NCI-H510A (cell line): Measurements from ENCODE around the gene AUH.
"Not testable (repeated sequence)": the region's sequence is repeated elsewhere in the genome, so short reads cannot be mapped to it uniquely, and the experiment has no call there.

Experiments
- DNase-seq: peaks from one replicate; lab custom pipeline; 2025; lab: John Stamatoyannopoulos, UW

Gene AUH

DNA sequence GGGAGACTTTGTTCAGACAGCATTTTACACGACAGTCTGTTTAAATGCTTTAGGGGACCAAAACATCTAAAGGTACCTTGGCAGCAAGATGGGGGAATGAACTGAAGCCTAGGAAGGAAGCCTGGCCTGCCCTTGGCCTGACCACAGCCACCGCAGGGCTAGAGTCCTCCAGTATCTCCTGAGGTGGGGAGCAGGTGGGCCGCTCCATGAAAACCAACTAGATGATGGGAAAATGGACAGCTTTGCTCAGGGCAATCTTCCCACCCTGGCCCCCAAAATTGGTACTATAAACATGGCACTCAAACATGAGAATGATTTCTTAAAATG, 153.3 kb downstream of the AUH start:
- no peak for DNase-seq

- no peak for DNase-seq
Measured at GRCh38 chr9:91207729-91208418, 153.8 kb downstream of the AUH start.

DNA sequence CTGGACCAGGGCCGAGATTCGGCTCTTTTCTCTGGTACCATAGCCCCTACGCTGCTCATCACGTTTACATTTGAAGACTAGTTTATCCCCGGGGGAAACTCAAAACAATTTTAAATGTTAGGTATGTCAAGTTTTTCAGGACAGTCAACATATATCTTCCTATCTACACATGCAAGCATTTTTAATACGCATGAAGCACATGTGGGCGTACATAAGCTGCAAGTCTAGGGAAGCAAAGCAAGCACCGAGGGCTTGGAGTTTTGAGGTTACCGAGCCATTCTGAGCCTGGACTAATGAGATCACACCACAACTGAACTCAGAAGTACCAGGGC, 154.4 kb downstream of the AUH start:
- no peak for DNase-seq

GRCh38 chr9:91206806-91207205, 154.9 kb downstream of the AUH start:
- DNase-seq = no peak

DNA sequence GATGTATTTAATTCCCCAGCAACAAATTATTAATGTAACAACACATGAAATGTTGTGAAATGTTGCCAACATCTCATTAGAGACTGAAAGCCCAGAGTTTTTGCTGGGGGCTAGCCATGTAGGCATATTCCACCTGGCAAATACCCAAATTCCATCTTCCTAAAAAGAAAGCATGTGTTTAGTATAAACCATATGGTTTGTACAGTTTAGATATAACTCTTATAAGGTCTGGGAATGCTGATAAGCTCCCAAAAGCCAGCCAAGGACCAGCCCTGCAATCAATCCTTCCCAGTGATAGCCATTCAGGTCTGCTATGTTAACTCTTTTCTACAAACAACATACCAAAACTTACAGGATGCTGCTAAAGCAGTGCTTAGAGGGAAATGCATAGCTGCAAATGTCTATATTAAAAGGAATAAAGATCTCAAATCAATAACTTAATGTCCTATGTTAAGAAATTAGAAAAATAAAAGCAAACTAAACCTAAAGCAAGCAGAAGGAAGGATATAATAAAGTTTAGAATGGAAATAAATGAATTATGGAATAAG, 158.9 kb downstream of the AUH start:
- no peak for DNase-seq

- DNase-seq = no peak
Measured at GRCh38 chr9:91200692-91201336, 160.9 kb downstream of the AUH start.

GRCh38 chr9:91199739-91200497, 161.8 kb downstream of the AUH start:
- DNase-seq = no peak

DNA sequence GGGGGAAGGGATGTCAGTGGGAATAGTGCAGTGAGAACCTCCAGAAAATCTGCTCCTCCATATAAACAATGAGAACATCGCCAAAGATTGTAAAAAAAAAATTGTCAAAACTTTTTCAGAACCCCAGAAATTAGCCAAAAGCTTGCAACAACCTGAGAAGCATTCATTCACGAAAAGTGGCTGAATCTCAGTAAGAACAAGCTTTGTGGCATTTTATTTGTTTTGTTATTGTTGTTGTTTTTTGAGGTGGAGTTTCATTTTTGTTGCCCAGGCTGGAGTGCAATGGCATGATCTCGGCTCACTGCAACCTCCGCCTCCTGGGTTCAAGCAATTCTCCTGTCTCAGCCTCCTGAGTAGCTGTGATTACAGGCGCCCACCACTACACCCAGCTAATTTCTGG, 162.8 kb downstream of the AUH start:
- DNase-seq = not testable (repeated sequence)

DNA sequence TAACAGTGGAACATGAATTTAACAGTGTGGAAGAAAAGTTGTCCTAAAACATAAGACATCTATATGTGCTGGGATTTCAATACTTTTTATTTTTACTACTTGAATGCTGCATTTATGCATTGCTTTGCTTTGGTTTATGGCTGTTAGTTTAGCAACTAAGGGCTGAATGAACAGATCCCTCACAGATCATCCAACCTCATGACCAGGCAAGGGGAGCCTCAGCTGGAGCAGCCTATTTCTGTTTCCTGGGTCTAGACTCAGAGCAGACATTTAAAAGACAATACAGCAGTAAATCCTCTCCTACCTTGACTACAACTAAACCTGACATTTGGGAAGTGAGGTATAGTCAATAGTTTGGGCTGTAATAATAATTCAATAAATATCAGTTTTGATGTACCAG, 163.3 kb downstream of the AUH start:
- no peak for DNase-seq

DNA sequence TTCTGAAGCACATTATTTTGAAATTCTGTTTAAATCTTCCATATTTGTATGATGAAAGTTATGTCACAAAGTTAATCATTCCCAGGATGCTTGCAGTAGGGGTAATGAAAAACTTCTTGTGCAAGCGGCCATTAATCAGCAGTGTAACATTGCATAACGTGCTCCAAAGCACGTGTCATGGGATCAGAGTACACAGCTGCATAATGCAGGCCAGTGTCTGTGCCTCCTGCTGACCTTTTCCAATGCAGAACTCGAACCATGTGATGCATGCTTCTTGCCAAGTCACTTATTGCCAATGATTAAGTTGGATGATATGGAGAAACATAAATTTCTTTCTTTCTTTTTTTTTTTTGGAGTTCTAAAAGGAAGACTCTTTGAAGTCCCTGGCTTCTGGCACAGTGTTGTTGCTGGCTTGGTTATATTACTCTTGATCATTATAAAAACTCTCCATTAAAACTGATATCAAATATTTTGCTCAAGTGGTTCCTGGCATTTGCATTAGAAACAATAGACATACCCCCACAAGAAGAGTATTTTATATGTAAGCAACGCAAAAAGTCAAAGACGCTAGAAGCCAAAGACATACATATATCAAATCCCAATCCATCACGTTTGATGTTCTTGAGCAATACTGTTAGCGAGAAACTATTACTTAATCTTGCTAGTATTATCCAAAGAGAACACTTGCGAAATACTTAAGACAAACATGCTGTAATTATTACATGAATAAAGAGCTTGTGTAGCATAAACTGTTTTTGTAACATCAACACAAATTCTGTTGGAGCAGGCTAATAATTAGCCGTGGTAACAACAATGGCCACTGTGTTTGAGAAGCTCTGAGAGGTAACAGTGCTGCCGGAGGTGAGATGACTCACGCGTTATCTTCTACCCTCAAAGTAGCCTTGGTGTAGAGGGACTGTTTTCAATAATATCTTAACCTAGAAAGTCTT, 164.2 kb downstream of the AUH start:
- DNase-seq = peak; percentile 43

GRCh38 chr9:91196103-91196950, 165.4 kb downstream of the AUH start:
- no peak for DNase-seq

DNA sequence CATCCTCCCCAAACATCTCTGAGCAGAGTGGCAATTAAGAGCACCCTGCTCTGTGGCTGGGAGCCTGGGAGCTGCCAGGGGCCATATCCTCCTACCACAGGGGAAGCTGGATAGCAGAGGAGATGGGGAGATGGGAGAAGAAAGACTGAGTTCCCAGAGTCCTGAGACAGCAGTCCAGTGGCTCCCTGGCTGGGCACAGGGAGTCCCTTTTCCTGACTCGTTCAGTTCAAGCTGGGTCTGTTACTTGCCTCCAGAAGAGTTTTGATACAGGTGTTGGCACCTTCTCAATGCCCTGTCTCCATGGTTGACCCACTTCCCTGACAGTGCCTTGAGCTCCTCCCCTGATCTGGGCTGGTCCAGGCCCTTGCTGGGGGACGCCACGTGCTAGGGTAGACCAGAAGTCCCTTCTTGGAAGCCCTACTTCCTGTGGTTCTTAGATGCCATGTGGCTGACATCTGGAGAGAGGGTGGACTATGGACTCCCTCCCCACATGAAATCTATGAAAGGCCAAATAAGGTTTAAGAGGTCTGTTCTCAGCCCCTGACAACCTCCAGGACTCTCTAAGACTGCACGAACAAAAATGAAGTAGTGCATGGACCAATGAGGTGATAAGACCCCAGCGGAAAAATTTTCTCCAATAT, 166.2 kb downstream of the AUH start:
- DNase-seq = no peak

DNA sequence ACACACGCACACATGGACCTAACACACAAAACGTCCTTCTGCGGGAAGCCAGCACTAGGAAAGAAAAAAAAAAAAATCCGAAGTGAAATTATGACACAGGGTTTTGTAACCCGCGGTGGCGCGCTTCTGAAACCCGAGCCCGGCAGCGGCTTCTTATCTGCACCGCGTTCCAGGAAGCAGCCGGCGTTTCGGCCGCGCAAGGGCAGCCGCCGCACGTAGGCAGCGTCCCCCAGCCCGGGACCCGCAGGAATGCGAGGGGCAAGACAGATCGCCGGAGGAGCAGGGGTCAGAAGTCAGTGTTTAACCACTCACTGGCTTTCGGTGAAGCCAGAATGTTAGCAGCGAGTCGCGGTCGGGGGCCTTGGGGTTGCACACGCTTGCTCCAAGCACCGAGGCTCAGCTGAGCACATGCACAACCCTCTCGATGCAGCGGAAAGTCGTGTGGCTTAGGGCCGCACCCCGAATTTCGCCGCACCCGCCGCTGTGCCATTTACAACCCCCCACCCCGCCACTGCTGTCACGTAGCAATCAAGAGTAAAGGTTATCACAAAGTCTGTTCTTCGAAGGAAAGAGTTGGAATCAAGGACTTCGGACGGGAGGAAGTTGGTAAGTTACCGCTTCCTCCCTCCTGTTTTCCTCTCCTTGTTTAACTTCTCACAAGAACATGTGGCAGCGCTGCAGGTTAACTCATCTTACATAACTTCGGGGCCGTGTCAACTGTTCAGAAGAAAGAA, 167.9 kb downstream of the AUH start:
- peak; percentile 45 for DNase-seq

DNA sequence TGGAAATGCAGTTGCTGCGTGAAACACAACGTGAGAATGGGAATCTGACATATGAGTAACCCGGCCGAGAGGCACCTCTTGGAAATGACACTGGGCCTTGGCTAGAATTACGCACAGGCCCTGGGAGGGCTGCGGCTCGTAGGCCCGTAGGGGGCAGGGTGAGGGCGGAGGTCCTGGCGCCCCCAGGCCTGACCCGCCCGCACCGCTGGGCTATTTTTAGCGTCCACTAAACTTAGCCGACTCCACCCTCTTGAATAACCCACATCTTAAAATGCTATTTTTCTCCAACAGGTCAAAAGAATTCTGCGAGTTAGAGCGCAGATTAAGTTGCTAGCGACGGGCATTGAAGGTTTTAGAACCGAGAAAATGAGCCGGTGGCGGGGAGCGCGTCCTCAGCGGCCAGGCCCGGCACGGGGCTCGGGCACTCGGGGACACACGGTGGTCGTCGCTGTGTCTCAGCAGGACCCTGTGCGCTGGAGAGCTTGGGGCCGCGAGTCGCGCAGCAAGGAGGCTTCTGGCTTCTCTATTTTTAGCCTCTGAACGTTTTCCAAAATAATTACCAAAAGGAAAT, 168.5 kb downstream of the AUH start:
- peak; percentile 49 for DNase-seq

DNA sequence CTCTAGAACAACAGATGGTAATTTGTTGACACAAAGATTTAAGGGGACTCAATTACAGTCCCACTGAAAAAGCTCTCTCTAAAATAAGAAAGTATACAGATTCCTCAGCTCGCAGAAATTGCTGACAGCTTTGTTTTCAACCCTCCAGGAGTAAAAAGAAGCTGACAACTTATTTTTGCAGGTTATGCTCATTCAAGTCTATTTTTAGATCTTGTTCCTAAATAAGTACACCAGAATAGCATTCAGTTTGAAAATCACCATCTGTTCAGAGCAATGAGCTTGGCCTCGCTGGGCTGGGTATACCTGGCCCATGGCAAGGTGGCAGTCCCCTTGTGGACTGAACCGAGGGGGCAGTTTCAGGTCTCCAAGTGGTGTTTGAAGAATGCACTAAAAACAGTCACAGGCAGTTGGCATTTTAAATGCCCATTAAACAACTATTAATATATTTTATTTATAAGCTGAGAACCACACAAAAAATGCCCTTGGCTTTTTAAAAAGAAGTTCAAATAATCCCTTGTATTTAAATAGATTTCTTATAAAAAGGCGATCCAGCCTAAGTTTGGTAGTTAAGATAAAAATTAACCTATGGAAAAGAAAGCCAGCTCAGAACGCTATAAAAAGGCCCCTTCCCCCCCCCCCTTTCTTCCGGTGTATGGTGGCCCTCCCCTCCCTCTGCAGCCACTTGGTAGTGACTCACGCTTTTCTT, 169.2 kb downstream of the AUH start:
- no peak for DNase-seq

GRCh38 chr9:91191411-91192380, 170.0 kb downstream of the AUH start:
- peak; percentile 13 for DNase-seq

DNA sequence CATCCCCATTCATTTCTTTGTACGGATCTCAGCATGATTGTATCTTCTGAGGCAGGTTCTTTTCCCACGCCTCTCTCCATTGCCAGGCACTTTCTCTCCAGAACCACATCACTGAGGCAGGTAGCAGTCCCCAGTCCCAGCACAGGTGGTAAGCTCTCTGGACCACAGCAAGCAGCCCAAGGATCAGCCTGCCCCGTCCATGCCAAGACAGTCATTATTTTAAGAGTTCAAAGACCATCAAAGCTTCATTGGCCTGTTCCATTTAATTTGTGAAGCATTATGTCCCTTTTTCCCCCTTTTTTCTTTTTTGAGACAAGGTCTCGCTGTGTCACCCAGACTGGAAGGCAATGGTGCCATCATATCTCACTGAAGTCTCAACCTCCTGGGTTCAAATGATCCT, 171.7 kb downstream of the AUH start:
- DNase-seq = no peak
